ENCODE measurements around the gene CAPZB.
A peak's percentile ranks its signal among the peaks of the same experiment; 100 is the strongest.

The CAPZB gene

DNA sequence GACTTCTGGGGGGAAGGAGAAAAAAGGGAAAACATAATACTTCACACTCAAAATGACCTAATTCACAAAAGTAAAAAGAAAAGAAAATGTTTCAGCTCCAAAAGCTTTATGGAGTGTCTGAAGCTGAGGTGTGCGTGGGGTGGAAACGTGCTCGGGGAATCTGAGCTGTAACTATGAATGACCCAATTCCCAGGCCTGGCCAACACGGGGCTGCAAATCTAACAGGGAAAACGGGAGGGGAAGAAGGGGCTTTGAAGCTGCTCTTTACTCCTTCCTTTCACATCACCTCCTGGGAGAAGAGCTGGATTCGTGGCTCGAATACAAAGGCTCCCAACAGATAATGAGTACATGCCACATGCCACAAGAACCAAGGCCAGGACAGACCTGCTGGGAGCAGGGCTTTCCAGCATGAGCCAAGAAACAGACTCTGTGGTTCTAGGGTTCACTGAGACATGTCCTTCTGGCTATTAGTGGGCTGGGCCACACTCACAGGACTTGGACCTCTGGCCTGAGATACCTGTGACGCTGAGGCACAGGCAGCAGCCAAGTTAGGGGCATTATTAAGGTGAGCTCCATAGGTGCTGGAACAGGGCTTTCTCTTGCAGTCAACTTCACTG is 121.7 kb downstream of the CAPZB start:
- no peak for DNase-seq

DNA sequence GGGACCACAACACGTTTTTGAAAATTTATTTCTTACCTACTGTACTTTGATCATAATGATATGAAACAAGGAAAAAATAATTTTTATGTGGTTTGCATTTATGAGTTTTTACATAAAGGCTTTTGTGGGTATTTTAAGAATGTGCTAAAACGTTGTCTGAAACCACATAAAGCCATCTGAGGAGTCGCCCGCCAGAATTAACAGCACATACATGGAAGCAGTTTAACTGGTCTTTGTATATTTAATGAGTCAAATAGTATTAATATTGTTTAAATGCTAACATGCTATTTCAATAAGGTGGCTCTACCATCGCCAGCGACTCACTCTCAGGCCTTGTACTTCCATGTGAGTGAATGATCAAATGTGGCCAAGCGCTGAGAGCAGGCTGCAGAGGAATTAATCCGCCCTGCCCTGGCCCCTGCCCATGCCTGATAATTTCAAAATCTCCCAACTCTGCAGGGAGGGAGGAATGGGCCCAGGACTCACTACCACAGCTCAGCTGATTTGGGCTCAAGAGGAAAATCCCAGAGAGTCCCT is 123.7 kb downstream of the CAPZB start:
- no peak for DNase-seq

DNA sequence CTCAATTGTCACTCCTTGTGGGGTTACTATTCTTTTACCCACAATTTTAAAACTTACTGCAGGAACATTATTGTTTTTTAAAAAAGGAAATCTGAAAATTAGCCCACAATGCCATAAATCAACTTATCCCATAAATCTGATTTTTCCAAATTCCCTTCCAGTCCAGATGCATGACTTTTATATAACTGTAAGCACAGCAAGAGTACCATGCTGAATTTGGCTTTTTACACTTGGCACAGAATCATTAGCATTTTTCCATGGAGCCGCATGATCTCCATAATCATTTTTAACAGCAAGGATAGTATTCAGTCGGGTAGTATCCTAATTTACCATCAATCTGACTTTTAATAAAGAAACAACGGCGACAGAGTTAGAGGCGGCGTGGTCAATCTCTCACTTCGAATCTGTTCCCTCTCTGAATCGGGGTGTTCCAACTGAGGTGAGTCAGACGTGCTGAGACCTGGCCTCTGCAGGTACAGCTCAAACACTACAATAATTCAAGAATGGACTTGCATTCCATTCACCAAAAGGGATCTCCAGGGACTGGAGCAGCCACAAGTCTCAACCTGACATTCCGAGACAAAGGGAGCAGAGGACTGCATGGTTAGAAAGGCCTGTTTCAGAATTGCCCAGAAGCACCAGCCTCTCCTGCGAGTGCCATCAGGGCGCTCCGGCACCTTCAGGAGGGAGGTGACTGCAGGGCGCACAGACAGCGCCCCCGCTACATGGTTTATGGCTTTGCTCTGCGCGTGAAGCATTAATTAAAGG is 124.3 kb downstream of the CAPZB start:
- no peak for DNase-seq

DNA sequence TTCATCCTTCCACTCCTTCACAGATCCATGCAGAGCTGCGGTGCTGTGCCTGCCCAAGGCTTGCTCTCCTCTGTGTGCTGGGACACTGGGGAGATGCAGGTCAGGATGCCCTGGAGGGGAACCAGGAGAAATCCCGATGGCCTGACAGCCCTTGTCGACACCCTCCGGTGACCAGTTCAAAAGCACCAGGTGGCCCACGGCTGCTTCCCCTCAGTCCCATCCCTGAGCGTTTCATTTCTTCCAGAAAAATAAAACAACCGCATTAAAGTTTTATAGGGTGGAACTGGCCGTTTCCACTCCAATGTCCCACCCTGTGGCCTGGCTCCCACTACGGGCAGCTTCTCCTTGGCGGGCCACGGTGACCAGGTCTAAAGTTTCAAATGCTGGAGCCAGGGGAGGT is 124.9 kb downstream of the CAPZB start:
- no peak for DNase-seq

DNA sequence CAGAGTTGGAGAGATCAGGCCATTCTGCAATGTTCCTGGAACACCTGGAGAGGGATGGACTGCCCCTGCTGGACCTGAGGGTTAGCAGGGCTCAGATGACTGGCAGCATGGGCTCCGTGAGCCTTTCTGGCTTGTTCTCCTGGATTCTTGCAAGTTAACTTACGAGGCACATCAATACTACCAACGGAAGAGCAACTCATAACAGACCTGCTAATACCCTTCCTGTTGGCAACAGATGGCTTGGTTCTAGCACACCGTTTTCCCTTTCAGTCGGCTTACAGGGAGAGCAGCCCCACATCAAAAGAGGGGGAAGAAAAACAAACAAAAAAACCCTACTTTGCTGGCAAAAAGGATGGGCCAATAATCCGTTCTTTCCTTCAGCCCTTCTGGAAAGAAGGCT is 125.3 kb downstream of the CAPZB start:
- no peak for DNase-seq

DNA sequence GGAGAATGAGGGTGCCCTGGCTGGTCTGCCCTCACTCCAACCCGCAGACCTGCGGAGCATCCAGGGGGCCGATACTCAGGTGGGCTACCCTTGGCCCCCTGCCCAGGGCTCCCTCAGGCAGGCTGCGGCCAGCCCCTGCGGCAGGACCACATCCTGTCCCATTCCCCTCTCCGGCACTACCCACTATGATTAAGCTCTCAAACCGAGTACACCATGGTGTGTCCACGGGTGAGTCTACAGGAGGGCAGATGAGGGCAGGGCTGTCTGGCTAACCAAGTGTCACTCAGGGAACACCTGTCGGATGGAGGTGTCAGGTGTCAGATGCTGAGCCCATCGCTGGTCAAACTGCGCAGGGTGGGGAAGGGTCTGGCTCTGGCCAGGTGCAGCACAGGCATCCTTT is 126.0 kb downstream of the CAPZB start:
- no peak for DNase-seq

DNA sequence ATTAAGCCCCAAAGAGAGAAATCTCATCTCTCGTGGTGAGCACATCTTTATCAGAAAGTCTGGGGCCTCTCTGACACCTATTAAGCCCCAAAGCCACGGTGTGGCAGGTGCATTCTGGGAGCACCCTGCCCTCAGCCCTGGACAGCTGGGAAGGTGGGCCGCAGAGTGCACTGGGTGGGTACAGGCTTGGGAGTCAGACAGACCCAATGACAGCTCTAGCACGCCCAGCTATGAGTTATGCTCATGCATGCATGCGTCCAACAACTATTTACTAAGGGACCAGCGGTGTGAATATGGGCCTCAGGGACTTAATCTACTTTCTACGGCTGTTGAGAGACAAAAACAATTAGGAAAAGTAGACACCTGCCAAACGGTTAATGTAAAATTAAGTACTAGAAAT is 126.6 kb downstream of the CAPZB start:
- DNase-seq, result no peak

DNA sequence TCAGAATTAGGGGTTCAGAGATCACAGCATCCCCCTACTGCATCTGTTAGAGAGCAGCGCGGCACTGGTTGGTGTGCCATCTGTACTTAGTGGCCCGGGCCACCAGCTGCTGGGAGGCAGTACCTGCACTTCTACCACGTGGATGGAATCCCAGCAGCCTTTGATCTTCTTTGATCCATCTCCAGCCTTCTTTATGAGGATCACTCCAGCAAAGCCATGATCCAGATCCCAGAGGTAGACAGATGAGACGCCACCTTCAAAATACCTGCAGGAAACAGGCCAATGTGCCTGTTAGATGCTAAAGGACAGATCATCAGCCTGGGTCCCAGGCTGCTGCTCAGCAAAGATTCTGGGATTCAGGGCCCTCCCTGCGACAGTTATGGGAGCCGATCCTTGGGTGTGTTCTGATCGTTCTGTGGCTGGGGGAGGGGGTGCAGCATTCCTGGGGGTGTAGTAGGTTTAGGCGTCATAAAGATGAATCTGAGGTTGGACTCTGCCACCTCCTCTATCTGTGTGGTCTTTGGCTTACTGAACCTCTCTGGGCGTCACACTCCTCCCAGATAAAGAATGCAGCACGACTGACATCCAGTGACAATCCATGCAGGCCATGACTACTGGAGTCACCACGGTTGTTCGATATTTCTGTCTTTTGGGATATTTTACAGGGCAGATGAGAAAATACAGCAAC is 127.9 kb downstream of the CAPZB start:
- no peak for DNase-seq

DNA sequence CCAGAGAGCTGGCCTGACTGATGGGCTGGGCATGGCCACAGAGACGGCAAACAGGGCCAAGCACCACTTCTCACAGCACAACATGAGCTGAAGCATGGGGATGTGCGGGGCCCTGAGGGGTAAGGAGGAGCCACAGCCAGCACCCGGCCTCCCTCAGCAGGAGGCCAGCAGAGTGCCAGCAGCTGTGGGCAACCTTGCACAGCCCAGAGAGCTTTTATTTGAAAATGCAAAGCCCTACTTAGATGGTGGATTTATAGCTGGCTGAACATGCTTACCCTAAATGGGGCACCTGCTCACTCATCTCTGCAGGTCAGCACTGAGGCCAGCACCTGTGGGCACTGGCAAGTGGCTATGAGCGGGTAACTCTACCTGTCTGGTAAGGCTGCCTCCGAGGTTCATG is 129.1 kb downstream of the CAPZB start:
- DNase-seq, result no peak

DNA sequence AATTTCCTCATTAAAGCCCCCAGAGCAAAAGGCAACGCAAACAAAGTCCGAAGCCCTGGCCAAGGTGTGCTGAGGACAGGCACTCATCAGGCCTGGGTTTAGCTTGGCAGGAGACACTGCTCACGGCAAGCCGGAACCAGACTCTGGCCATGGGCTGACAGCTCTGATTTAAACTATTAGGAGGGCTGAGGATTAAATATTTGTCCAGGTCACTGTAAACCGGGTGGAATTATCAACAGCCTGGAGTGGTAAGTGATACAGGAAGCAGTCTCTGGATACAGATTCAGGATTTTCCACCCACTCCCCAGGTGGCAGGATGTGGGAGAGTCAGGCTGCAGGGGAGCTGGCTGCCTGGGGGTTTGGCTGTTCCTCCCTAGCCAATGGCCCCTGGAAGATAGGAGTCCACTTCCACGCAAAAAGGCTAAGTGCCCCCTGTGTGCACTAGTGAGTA is 130.8 kb downstream of the CAPZB start:
- no peak for DNase-seq

DNA sequence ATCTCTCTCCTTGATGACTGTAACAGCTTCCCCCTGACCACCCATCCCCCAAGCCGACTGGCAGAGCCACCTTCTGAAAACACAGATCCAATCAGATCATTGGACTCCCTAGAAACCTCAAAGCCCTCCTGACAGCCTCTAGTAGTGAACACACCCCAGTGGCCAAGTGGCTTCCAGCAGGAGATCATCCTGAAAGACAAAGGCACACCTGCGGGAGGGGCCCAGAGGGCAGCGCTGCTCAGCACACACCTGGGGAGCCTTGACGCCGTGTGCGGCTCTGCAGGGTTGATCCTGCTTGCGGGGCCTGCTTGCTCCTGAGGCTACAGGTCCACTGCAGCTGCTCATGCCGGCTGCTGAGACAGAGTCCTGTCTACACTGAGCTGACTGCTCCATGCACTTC is 131.7 kb downstream of the CAPZB start:
- DNase-seq, result no peak

DNA sequence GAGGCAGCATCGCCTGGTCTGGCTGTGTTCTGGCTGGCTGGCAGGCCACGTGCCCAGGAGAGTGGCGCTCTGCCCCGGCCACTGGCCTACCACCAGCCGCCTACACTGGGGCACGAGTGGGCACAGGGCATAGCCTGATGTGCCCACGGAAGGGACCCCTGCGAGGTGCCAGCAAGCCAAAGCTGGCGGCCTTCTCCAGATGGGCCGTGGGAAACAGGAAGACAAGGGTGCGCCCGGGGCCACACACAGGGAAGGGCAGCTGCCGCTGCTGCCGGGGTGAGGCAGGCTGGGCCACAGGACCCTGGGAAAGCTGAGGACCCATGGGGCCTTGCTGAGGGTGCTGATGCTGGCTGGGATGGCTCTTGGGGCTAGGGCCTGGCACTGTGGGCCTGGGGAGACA is 132.5 kb downstream of the CAPZB start:
- DNase-seq, result no peak

DNA sequence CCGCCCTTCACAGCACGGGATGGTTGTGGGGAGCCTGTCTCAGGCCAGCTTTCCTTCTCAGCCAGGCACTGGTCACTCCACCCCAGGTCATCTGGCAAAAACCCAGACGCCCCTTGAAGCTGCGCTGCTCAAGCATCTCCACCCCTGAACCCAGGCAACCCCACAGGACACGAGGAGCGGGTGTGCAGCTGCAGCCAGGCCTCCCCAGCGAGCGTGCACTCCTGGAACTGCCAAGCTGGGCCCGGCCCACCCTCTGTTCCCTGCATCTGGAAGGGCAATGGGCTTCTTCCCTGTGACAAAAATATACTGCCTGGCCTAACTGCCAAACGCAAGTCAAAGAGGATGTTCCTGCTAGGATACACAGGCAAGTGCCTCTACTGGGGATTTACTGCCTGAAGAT is 133.5 kb downstream of the CAPZB start:
- no peak for DNase-seq

DNA sequence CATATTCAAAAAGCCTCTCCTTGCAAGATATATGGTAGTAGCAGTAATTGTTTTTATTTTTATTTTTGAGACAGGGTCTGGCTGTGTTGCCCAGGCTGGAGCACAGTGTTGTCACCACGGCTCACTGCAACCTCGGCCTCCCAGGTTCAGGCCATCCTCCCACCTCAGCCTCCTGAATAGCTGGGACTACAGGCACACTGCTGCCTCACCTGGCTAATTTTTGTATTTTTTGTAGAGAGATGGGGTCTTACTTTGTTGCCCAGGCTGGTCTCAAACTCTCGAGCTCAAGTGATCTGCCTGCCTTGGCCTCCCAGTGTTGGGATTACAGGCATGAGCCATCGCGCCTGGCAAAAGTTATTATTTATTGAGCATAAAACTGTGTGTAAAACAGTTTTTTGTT is 134.8 kb downstream of the CAPZB start:
- DNase-seq, result no peak

DNA sequence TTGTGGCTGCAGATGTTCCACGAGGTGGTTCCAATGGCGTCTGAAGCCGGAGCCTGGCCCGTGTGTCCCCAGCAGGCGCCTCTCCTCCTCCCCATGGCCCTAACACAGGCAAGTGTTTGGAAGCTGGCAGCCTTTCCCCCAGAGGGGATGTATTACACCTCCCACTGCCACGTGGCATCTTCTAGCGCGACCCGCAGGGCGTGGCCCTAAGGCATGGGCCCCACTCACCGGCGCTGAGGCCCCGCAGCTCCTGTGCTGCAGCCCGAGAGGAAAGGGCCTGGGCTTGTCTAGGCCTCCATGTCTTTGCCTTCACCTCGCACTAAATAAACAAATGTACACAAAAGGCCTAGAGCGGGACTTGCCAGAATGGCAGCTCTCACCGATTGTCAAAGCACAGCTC is 135.3 kb downstream of the CAPZB start:
- DNase-seq, result no peak

DNA sequence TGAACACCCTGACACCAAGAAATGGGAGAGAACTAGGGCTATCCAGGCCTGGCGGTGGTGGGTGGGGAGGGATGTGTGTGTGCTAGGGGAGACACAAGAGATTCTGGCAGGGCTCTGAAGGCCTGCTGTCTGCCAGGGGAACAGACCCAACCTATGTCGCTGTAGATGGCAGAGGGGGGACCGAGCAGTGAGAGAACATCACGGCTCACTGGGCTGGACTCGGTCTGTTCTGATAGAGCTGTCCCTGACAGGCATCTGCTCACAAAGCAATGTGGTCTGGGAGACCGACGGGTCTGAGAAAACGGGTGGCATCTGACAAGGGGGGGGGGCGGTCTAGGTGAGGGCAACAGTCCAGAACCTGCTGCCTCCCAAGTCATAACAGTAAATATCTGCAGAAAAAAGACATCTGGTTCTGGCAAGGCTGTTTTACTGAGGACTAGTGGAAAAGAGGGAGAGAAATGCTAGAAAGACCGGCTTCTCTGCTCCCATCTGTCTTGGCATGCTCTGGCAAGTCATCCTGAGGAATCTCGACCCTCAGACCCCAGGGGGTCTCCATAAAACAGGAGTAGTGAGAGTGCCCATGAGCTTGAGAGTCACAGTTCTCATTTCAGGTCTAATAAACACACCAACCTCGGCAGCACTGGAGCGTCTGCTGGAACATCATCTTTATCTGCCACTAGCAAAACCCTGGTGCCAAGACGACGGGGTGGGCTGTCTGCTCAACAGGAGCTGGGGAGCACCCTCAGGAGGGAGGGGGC is 136.7 kb downstream of the CAPZB start:
- DNase-seq, result no peak

DNA sequence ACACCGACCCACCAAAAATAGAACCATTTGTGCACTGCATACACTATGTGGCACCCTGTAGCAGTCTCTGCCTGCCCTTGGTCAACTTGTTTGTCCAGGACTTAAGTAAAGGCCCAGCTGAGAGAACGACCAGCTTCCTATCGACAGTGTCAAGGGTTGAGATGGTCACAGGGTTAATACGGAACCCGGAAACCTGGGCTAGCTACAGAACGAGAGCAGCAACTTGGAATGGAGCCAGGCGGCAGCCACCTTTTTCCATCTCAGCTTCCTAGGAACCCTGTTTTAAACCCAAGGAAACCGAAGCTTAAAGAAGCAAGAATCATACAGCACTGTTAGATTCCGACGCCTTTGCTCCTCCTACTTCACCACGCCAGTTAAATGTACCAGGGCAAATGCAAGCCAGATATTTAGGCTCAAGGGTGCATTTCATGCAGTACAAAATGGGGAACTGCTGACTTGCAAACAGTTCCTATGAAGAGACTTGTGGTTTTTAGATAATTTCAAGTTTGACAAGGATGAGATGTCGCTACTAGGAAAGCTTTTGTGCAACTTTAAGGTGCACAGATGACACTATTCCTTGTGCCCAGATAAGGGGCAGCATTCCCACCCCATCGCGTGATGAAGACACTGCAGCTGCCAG is 137.7 kb downstream of the CAPZB start:
- no peak for DNase-seq

DNA sequence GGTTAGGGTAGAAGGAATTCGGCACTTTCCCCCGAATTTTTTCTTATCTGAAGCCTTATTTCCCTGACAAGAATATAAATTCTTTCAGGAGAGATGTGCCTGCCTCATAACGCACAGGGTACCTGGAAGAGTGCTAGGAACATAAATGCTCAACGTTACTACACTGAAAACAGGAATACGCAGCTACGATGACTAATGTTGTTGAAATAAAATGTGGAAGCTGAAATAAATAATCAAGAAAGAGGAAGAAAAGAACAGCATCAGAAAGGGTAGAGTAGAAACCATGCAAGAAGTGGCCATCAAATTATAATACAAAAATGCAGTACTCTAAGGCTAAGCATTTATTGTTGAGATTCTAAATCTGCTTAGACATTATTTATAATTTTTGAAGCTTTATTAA is 139.3 kb downstream of the CAPZB start:
- DNase-seq, result no peak

DNA sequence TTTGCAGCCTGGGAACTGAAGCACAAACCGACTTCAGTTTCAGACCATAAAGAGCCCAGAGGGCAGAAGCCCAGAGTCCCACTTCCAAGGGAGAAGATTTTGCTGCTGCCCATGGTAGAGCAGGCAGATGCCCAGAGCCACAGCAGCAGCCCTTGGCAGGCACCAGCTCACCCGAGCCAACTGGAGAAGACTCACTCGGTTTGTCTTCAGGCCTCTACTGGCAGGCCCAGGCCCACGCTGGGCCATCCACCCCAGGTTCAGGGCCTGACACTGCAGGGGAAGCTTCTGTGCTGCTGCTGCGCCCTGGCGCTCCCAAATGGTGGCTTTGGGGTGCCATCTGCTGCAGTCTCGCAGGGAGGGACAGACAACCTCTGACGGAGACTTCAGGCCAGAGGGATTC is 139.9 kb downstream of the CAPZB start:
- no peak for DNase-seq

DNA sequence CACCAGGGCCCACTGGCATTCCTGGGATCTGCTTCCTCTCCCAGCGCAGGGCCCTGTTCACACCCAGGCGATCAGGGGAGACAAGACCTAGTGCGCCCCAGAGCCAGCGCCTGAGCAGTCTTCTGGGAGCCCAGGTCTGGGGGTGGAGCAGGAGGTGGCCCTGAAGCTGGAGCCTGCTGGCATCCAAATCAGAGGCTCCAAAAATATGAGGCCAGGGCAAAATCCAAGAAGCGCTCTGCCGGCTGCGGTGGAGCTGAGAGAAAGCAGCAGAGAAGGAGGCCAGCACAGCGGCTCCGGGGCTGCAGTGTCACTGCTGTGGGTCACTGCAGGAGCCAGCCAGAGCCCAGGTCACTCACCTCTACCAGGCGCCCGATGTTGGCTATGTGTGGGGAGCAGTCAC is 140.5 kb downstream of the CAPZB start:
- DNase-seq, result no peak

DNA sequence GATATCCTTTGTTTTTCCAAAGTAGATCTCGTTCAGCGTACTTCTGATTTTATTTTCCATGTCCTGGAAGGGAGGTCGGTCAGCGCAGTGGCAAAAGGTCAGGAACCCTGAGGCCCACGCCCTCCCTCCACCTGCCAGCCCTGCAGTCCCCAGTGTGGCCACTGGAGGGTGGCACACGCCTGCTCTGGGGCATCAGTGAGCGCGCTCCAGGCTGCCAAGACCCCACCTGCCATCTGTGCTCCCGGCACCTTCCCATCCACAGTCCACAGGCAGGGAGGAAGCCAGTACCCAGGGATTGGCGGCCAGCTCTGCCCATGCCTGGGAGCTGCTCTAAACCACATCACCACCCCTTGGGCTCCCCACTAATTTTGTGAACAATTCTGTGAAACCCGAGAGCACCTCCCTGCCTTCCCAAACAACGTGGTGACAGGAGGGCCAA is 140.9 kb downstream of the CAPZB start:
- DNase-seq, result peak; percentile 52

DNA sequence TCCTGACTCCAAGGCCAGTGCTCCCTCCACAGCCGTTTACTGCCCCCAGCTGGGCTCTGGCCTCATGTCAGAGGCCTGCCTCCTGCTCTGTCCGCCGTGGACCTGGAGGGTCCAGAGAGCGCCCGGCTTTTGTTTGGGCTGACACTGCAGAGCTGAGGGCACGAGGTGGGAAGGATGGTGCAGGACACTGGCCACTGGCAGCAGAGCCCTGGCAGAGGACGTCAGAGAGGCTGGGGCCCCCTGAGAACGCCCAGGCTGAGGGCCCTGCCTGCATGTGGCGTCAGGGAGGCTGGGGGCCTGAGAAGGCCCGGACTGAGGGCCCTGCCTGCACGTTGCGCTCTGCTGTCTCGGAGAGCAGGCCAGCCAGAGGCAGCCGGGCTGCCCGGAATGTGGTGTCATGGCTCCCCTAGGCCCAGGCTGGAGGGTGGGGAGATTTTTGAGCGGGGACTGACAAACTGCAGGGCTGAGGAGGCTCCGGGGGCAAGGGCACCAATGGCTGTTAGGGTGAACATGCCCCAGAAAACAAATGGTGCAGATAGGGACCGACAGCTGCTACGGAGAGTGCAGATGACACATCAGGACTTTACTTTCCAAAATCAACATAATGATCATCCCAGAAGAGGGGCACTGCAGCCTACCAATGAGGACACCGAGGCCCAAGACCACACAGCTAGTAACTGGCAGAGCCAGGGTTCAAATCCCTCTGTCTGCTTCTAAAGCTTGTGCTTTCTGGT is 141.6 kb downstream of the CAPZB start:
- no peak for DNase-seq
